Astrocyte (in vitro differentiated cells and primary cell): ENCODE measurements around the gene TLE1.

Source experiments
- CTCF ChIP-seq: IDR thresholded peaks from 2 replicates; pipeline ENCODE4 v1.5.1; 2011; ENCODE audit warnings: low read depth, mild to moderate bottlenecking, inconsistent platforms, low read length, moderate library complexity; ENCODE audit not compliant: insufficient read depth
- EZH2 ChIP-seq: IDR thresholded peaks from 2 replicates; pipeline ENCODE4 v1.6.1; 2012; ENCODE audit warnings: mild to moderate bottlenecking, low read length, inconsistent platforms; ENCODE audit not compliant: insufficient read depth

GRCh38 chr9:81722277-81722676 lies 32.9 kb upstream of the TLE1 start:
- TF ChIP-seq CTCF (no peak), EZH2 (no peak)
